Measurements from ENCODE around the gene TMEM143.

TMEM143 gene

GRCh38 chr19:48330012-48330681 is 33.6 kb downstream of the TMEM143 start:
- Histone ChIP-seq H2AFZ (ENCODE audit: low read length) (peak overlapping the region; percentile 78), H2BK12ac (ENCODE audit: low read length) (no peak overlapping the region), H3K9me3 (replicated peaks in 1 of 2; ENCODE audit: control insufficient read depth in 2 of 2, insufficient read depth in 1 of 2, low read depth in 1 of 2, low read length in 2 of 2) (peaks cover 0 to 5% of the 10 kb centered on the region in 2 donors), H3K4me2 (ENCODE audit: insufficient read depth, low read length, poor library complexity, severe bottlenecking) (peak overlapping the region; percentile 54), H3K14ac (ENCODE audit: low read length) (no peak overlapping the region), H3K79me1 (ENCODE audit: low read depth, low read length) (no peaks in the 10 kb centered on the region), H4K91ac (ENCODE audit: low read depth, low read length, poor library complexity) (no peak overlapping the region), H2AK5ac (ENCODE audit: low read depth, low read length) (peak overlapping the region; percentile 40), H3K18ac (ENCODE audit: low read length) (peak overlapping the region; percentile 66), H3K4me3 (ENCODE audit: low read length in 2 of 2) (peak overlapping the region; percentile 44 to 85), H3K4ac (ENCODE audit: low read length) (no peak overlapping the region), H3K36me3 (replicated peaks in 1 of 2; ENCODE audit: control insufficient read depth in 2 of 2, insufficient read depth in 2 of 2, low read length in 2 of 2) (peaks cover 0 to 1% of the 10 kb centered on the region in 2 donors), H2BK15ac (ENCODE audit: low read length) (peak overlapping the region; percentile 74), H3K9ac (ENCODE audit: low read depth, low read length, poor library complexity) (peak overlapping the region; percentile 75), H3K27me3 (ENCODE audit: control insufficient read depth in 3 of 3, insufficient read depth in 3 of 3, low read depth in 1 of 3, low read length in 3 of 3) (no peaks in the 10 kb centered on the region), H2BK120ac (ENCODE audit: low read depth, low read length) (peak overlapping the region; percentile 73), H2BK5ac (ENCODE audit: low read length) (no peak overlapping the region), H3K4me1 (ENCODE audit: control insufficient read depth in 2 of 2, insufficient read depth in 1 of 2, low read depth in 1 of 2, low read length in 2 of 2) (peaks cover 10 to 14% of the 10 kb centered on the region in 2 donors), H4K8ac (ENCODE audit: low read depth, low read length) (no peak overlapping the region), H3K23ac (ENCODE audit: low read depth, low read length, poor library complexity) (peak overlapping the region; percentile 87), H3K27ac (replicated peaks; ENCODE audit: low read length) (peak overlapping the region; percentile 43)
- DNase-seq (ENCODE audit: low spot score): peak; percentile 79
- no CpG with 5 or more reads among the region's 41 CpGs for WGBS, 2 donors (ENCODE audit: extremely low coverage in 2 of 2, insufficient read length in 2 of 2, insufficient replicate concordance in 1 of 2)

GRCh38 chr19:48329167-48329891 is 34.4 kb downstream of the TMEM143 start:
- WGBS, 2 donors (ENCODE audit: extremely low coverage in 2 of 2, insufficient read length in 2 of 2, insufficient replicate concordance in 1 of 2): no CpG with 5 or more reads among the region's 15 CpGs
- H2BK5ac ChIP-seq (ENCODE audit: low read length): no peak overlapping the region
- H3K27ac ChIP-seq (replicated peaks; ENCODE audit: low read length): no peak overlapping the region
- H3K14ac ChIP-seq (ENCODE audit: low read length): no peak overlapping the region
- no peak overlapping the region for H3K18ac ChIP-seq (ENCODE audit: low read length)
- peaks cover 12 to 15% of the 10 kb centered on the region in 2 donors for H3K4me1 ChIP-seq (ENCODE audit: control insufficient read depth in 2 of 2, insufficient read depth in 1 of 2, low read depth in 1 of 2, low read length in 2 of 2)
- no peak overlapping the region for H4K8ac ChIP-seq (ENCODE audit: low read depth, low read length)
- no peak overlapping the region for H3K9ac ChIP-seq (ENCODE audit: low read depth, low read length, poor library complexity)
- H3K36me3 ChIP-seq (replicated peaks in 1 of 2; ENCODE audit: control insufficient read depth in 2 of 2, insufficient read depth in 2 of 2, low read length in 2 of 2): peaks cover 0 to 1% of the 10 kb centered on the region in 2 donors
- no peaks in the 10 kb centered on the region for H3K79me1 ChIP-seq (ENCODE audit: low read depth, low read length)
- H3K4ac ChIP-seq (ENCODE audit: low read length): no peak overlapping the region
- H3K4me3 ChIP-seq (ENCODE audit: low read length in 2 of 2): peak overlapping the region in 1 of 2 donors; percentile 43
- no peak for DNase-seq (ENCODE audit: low spot score)
- no peak overlapping the region for H3K4me2 ChIP-seq (ENCODE audit: insufficient read depth, low read length, poor library complexity, severe bottlenecking)
- no peak overlapping the region for H2AK5ac ChIP-seq (ENCODE audit: low read depth, low read length)
- no peak overlapping the region for H2BK15ac ChIP-seq (ENCODE audit: low read length)
- no peak overlapping the region for H3K23ac ChIP-seq (ENCODE audit: low read depth, low read length, poor library complexity)
- H2BK120ac ChIP-seq (ENCODE audit: low read depth, low read length): no peak overlapping the region
- H2AFZ ChIP-seq (ENCODE audit: low read length): no peak overlapping the region
- peaks cover 0 to 5% of the 10 kb centered on the region in 2 donors for H3K9me3 ChIP-seq (replicated peaks in 1 of 2; ENCODE audit: control insufficient read depth in 2 of 2, insufficient read depth in 1 of 2, low read depth in 1 of 2, low read length in 2 of 2)
- H2BK12ac ChIP-seq (ENCODE audit: low read length): no peak overlapping the region
- H4K91ac ChIP-seq (ENCODE audit: low read depth, low read length, poor library complexity): no peak overlapping the region
- H3K27me3 ChIP-seq (ENCODE audit: control insufficient read depth in 3 of 3, insufficient read depth in 3 of 3, low read depth in 1 of 3, low read length in 3 of 3): no peaks in the 10 kb centered on the region

GRCh38 chr19:48325265-48325910 is 38.4 kb downstream of the TMEM143 start, which contains the start of gene EMP3:
TSS of gene EMP3 (plus strand) at chr19:48325552. CDS start at chr19:48326845, 1,293 bp downstream.
- Histone ChIP-seq H2BK5ac (ENCODE audit: low read length) (peak within 1 kb of the TSS; percentile 72), H2AK5ac (ENCODE audit: low read depth, low read length) (peak within 1 kb of the TSS; percentile 36), H3K27ac (replicated peaks; ENCODE audit: low read length) (peak within 1 kb of the TSS; percentile 70), H4K8ac (ENCODE audit: low read depth, low read length) (no peak within 1 kb of the TSS), H3K14ac (ENCODE audit: low read length) (no peak within 1 kb of the TSS), H4K91ac (ENCODE audit: low read depth, low read length, poor library complexity) (no peak within 1 kb of the TSS), H3K4ac (ENCODE audit: low read length) (no peak within 1 kb of the TSS), H2AFZ (ENCODE audit: low read length) (peak within 1 kb of the TSS; percentile 91), H3K79me1 (ENCODE audit: low read depth, low read length) (no peaks in the 10 kb centered on the region), H2BK12ac (ENCODE audit: low read length) (no peak within 1 kb of the TSS), H3K4me1 (ENCODE audit: control insufficient read depth in 2 of 2, insufficient read depth in 1 of 2, low read depth in 1 of 2, low read length in 2 of 2) (peaks cover 6 to 14% of the 10 kb centered on the region in 2 donors), H3K9me3 (replicated peaks in 1 of 2; ENCODE audit: control insufficient read depth in 2 of 2, insufficient read depth in 1 of 2, low read depth in 1 of 2, low read length in 2 of 2) (peaks cover 0 to 5% of the 10 kb centered on the region in 2 donors), H2BK120ac (ENCODE audit: low read depth, low read length) (peak within 1 kb of the TSS; percentile 14), H2BK15ac (ENCODE audit: low read length) (peak within 1 kb of the TSS; percentile 1), H3K36me3 (replicated peaks in 1 of 2; ENCODE audit: control insufficient read depth in 2 of 2, insufficient read depth in 2 of 2, low read length in 2 of 2) (no peaks in the 10 kb centered on the region), H3K23ac (ENCODE audit: low read depth, low read length, poor library complexity) (no peak within 1 kb of the TSS), H3K4me2 (ENCODE audit: insufficient read depth, low read length, poor library complexity, severe bottlenecking) (peak within 1 kb of the TSS; percentile 56), H3K9ac (ENCODE audit: low read depth, low read length, poor library complexity) (no peak within 1 kb of the TSS), H3K27me3 (ENCODE audit: control insufficient read depth in 3 of 3, insufficient read depth in 3 of 3, low read depth in 1 of 3, low read length in 3 of 3) (no peaks in the 10 kb centered on the region), H3K4me3 (ENCODE audit: low read length in 2 of 2) (peak within 1 kb of the TSS; percentile 19 to 58), H3K18ac (ENCODE audit: low read length) (peak within 1 kb of the TSS; percentile 89)
- peak; percentile 54 for DNase-seq (ENCODE audit: low spot score)
- no CpG with 5 or more reads among the region's 22 CpGs for WGBS, 2 donors (ENCODE audit: extremely low coverage in 2 of 2, insufficient read length in 2 of 2, insufficient replicate concordance in 1 of 2)
